Colonic mucosa (tissue), 4 donors: Measurements from ENCODE around the gene LHPP. TPM values are rescaled to one million over a fixed set of nuclear protein-coding genes. Genes with fewer than 3 reads are reported as not detected.
"Not testable (repeated sequence)": the region's sequence is repeated elsewhere in the genome, so short reads cannot be mapped to it uniquely, and the experiment has no call there.

ENCODE experiments used
- DNase-seq: peaks from one replicate; pipeline ENCODE4 v3.0.0-alpha.2; 2020
- H3K27ac ChIP-seq: fragments of 200-600 bp; one replicate; pipeline ENCODE4 v1.8.0; 2021
- H3K27me3 ChIP-seq: fragments of 200-600 bp; one replicate; pipeline ENCODE4 v1.8.0; 2021
- H3K36me3 ChIP-seq: fragments of 200-600 bp; one replicate; pipeline ENCODE4 v1.8.0; 2021
- H3K4me1 ChIP-seq: fragments of 200-600 bp; one replicate; pipeline ENCODE4 v1.8.0; 2021; ENCODE audit warnings: mild to moderate bottlenecking
- H3K4me3 ChIP-seq: fragments of 200-600 bp; one replicate; pipeline ENCODE4 v1.8.0; 2021
- H3K9ac ChIP-seq, 2 donors: one replicate each; pipeline ENCODE4 v1.7.0; 2013; ENCODE audit warnings: control low read depth in 2 of 2, low read depth in 2 of 2, low read length in 2 of 2
- H3K9me3 ChIP-seq: fragments of 200-600 bp; one replicate; pipeline ENCODE4 v1.8.0; 2021
- intact Hi-C: fragments of 100-400 bp; cut with DNase I; formaldehyde crosslinking; loops from one replicate; pipeline ENCODE4 v1.14.1; 2022
- total RNA-seq, 2 donors: library from RNA; stranded (reverse); fragmentation: NEBNext Ultra II Directional in 1 of 2; extraction: Animal tissue kit (Norgen Biotek cat#: 25700) in 1 of 2; gene quantifications; one replicate each; pipeline ENCODE4 v1.2.1, GENCODE V29; 2021
- TF ChIP-seq, protein P1 (sequence below): fragments of 200-600 bp; IDR thresholded peaks from one replicate; pipeline ENCODE4 v1.8.0; 2022; ENCODE audit warnings: antibody characterized with exemption, mild to moderate bottlenecking
- donor health status: healthy.
- donor health status: DM: no; HTN: no; CAD: no.
- donor health status: DM: no; HTN: no; CAD: no.

LHPP gene
- total RNA-seq, 2 donors from 2014 or later: 12.8 to 24.6 TPM

- Histone ChIP-seq H3K4me1 (peaks cover under 1% of the 10 kb centered on the region), H3K9me3 (no peaks in the 10 kb centered on the region), H3K27me3 (peaks cover 4% of the 10 kb centered on the region), H3K4me3 (no peak overlapping the region), H3K27ac (no peak overlapping the region), H3K36me3 (no peaks in the 10 kb centered on the region), H3K9ac (no peak overlapping the region)
- TF ChIP-seq, protein P1, sequence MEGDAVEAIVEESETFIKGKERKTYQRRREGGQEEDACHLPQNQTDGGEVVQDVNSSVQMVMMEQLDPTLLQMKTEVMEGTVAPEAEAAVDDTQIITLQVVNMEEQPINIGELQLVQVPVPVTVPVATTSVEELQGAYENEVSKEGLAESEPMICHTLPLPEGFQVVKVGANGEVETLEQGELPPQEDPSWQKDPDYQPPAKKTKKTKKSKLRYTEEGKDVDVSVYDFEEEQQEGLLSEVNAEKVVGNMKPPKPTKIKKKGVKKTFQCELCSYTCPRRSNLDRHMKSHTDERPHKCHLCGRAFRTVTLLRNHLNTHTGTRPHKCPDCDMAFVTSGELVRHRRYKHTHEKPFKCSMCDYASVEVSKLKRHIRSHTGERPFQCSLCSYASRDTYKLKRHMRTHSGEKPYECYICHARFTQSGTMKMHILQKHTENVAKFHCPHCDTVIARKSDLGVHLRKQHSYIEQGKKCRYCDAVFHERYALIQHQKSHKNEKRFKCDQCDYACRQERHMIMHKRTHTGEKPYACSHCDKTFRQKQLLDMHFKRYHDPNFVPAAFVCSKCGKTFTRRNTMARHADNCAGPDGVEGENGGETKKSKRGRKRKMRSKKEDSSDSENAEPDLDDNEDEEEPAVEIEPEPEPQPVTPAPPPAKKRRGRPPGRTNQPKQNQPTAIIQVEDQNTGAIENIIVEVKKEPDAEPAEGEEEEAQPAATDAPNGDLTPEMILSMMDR: no peak
- DNase-seq: no peak
- intact Hi-C loops: no loop called here
Measured at GRCh38 chr10:124425227-124425962, 36.2 kb upstream of the LHPP start.

DNA sequence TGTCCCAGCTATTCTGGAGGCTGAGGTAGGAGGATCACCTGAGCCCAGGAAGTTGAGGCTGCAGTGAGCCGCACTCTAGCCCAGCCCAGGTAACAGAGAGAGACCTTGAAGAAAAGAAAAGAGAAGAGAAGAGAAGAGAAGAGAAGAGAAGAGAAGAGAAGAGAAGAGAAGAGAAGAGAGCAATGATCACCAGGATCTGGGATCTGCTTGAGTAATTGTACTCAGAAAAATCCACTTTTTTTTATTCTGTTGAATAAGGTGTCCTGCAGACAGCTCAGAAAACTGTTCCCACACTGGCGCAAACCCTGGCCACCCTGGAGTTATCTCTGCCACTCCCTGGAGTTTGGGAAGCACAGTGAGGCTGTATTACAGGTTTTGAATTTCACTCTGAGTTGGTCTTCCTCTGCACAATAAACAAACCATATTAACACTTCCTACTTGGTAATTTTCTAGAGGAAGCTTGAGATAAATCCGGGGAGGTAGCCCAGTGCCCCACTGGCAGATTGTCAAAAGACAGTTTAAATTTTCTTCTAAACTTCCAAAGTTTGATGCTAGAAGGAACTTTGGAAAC, 33.3 kb upstream of the LHPP start:
- no peak for DNase-seq
- Histone ChIP-seq H3K27me3 (peaks cover 4% of the 10 kb centered on the region), H3K4me3 (no peak overlapping the region), H3K36me3 (no peaks in the 10 kb centered on the region), H3K9ac (no peak overlapping the region), H3K9me3 (no peaks in the 10 kb centered on the region), H3K27ac (no peak overlapping the region), H3K4me1 (no peaks in the 10 kb centered on the region)
- intact Hi-C loops: no loop called here
- TF ChIP-seq, protein P1: no peak

GRCh38 chr10:124429576-124429975, 32.0 kb upstream of the LHPP start:
- Histone ChIP-seq H3K27ac (no peak overlapping the region), H3K4me3 (no peak overlapping the region), H3K9ac (no peak overlapping the region), H3K36me3 (no peaks in the 10 kb centered on the region), H3K27me3 (peaks cover 4% of the 10 kb centered on the region), H3K9me3 (no peaks in the 10 kb centered on the region), H3K4me1 (no peaks in the 10 kb centered on the region)
- intact Hi-C loops: no loop called here
- DNase-seq: no peak
- TF ChIP-seq, protein P1: no peak

DNA sequence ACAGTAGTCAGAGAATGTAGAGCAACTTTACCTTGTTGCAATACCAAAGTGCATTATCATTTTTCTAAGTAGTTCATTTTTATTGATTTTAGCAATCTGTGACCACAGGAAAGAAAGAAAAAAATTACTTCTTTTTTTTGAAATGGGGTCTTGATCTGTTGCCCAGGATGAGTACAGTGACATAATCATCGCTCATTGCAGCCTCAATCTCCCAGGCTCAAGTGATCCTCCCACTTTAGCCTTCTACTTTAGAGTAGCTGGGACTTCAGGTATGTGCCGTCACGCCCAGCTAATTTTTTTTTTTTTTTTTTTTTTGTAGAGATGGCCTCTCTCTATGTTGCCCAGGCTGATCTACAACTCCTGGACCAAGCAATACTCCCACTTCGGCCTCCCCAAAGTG, 31.5 kb upstream of the LHPP start:
- Histone ChIP-seq H3K9me3 (no peaks in the 10 kb centered on the region), H3K27ac (no peak overlapping the region), H3K4me1 (no peaks in the 10 kb centered on the region), H3K4me3 (no peak overlapping the region), H3K9ac (no peak overlapping the region), H3K27me3 (peaks cover 4% of the 10 kb centered on the region), H3K36me3 (no peaks in the 10 kb centered on the region)
- intact Hi-C loops: no loop called here
- no peak for DNase-seq
- TF ChIP-seq, protein P1: no peak

DNA sequence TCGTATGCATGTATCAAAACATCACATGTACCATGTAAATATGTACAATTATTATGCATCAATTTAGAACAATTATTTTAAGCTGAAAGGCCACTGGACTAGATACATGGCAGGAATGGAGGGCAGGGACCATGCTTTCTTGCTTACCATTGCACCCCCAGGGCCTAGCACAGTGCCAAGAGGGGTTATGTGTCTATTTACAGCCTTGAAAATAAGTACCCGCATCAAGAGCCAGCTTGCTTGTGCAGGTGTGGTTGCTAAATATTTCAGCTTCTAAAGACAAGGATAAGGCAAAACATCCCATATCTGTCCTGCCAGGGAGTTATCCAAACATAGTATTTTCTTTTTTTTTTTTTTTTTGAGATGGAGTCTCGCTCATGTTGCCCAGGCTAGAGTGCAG, 28.2 kb upstream of the LHPP start:
- intact Hi-C loops: no loop called here
- H3K36me3 ChIP-seq: no peaks in the 10 kb centered on the region
- TF ChIP-seq, protein P1: no peak

DNA sequence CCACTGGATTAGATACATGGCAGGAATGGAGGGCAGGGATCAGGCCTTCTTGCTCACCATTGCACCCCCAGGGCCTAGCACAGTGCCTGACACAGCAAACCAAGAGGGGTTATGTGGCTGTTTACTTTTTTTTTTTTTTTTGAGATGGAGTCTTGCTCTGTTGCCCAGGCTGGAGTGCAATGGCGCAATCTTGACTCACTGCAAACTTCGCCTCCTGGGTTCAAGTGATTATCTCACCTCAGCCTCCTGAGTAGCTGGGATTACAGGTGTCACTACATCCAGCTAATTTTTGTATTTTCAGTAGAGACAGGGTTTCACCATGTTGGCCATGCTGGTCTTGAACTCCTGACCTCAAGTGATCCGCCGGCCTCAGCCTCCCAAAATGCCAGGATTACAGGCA, 25.9 kb upstream of the LHPP start:
- intact Hi-C loops, H3K27me3 ChIP-seq, H3K36me3 ChIP-seq, H3K9me3 ChIP-seq, H3K4me3 ChIP-seq, H3K27ac ChIP-seq, DNase-seq, H3K4me1 ChIP-seq, H3K9ac ChIP-seq: not testable (repeated sequence)

More for the DNA sequence above, 28.2 kb upstream of the LHPP start:
- Histone ChIP-seq H3K4me1 (no peaks in the 10 kb centered on the region), H3K9me3 (no peaks in the 10 kb centered on the region), H3K4me3 (no peak overlapping the region), H3K9ac (no peak overlapping the region), H3K27me3 (no peaks in the 10 kb centered on the region), H3K27ac (no peak overlapping the region)
- DNase-seq: no peak
